K562 (cell line): ENCODE results near the gene COASY. TPM values are rescaled to one million over a fixed set of nuclear protein-coding genes. Genes with fewer than 3 reads are reported as not detected.
A peak's percentile ranks its signal among the peaks of the same experiment; 100 is the strongest.

ENCODE experiments used
- ARID2 ChIP-seq: fragments of 450-650 bp; IDR thresholded peaks from 2 replicates; pipeline ENCODE4 v1.6.1; 2017; ENCODE audit warnings: antibody characterized with exemption, mild to moderate bottlenecking
- ATF7 ChIP-seq: fragments of 450-650 bp; IDR thresholded peaks from 2 replicates; pipeline ENCODE4 v1.7.1; 2014; ENCODE audit warnings: mild to moderate bottlenecking, moderate library complexity
- BMI1 ChIP-seq: fragments of 150-350 bp; IDR thresholded peaks from 2 replicates; pipeline ENCODE4 v1.6.1; 2014; ENCODE audit warnings: low read length
- ETV6 ChIP-seq, 3 experiments: fragments of 150-350 bp in 1 of 3; sonication (generic) in 1 of 3; formaldehyde crosslinking in 1 of 3; IDR thresholded peaks; 2 replicates each; pipeline versions ENCODE4 v1.6.1 to v1.8.0; 2014 to 2022; ENCODE audit warnings: borderline replicate concordance in 2 of 3, low read depth in 2 of 3, antibody characterized with exemption in 1 of 3, low read length in 1 of 3, mild to moderate bottlenecking in 1 of 3, missing genetic modification reagents in 1 of 3
- HIVEP1 ChIP-seq: fragments of 250-450 bp; sonication (Bioruptor Pico); IDR thresholded peaks from 2 replicates; pipeline ENCODE4 v1.4.0; 2020; ENCODE audit warnings: mild to moderate bottlenecking
- KDM2B ChIP-seq: fragments of 250-450 bp; sonication (Bioruptor Pico); IDR thresholded peaks from 2 replicates; pipeline ENCODE4 v1.8.0; 2021; ENCODE audit warnings: mild to moderate bottlenecking, moderate library complexity
- KLF13 ChIP-seq: fragments of 450-650 bp; IDR thresholded peaks from 2 replicates; pipeline ENCODE4 v1.6.1; 2016; ENCODE audit warnings: missing genetic modification characterization, low read depth, mild to moderate bottlenecking, missing compliant biosample characterization, moderate library complexity, borderline replicate concordance
- MYNN ChIP-seq, 2 experiments: sonication (generic); formaldehyde crosslinking in 1 of 2; IDR thresholded peaks; 2 replicates each; pipeline versions ENCODE4 v1.5.0 to v1.6.1; 2016 to 2020; ENCODE audit warnings: antibody characterized with exemption in 1 of 2, missing genetic modification reagents in 1 of 2
- NR3C1 ChIP-seq: sonication (generic); formaldehyde crosslinking; IDR thresholded peaks from 2 replicates; pipeline ENCODE4 v1.8.1; 2022; ENCODE audit warnings: missing genetic modification reagents
- PURB ChIP-seq: sonication (generic); formaldehyde crosslinking; IDR thresholded peaks from 2 replicates; pipeline ENCODE4 v1.9.0; 2021; ENCODE audit warnings: low read depth, mild to moderate bottlenecking, missing genetic modification reagents
- RBFOX2 ChIP-seq: fragments of 200-400 bp; formaldehyde crosslinking; IDR thresholded peaks from 2 replicates; pipeline ENCODE4 v1.6.1; 2017; ENCODE audit warnings: low read depth, mild to moderate bottlenecking, low read length, moderate library complexity
- RBM22 ChIP-seq: fragments of 200-400 bp; formaldehyde crosslinking; IDR thresholded peaks from 2 replicates; pipeline ENCODE4 v1.6.1; 2018; ENCODE audit warnings: low read length, low read depth; ENCODE audit not compliant: poor library complexity, severe bottlenecking
- TBL1XR1 ChIP-seq, 2 experiments: IDR thresholded peaks; 2 replicates each; pipeline ENCODE4 v1.6.1; 2012; ENCODE audit warnings: improper control_type of control experiment in 2 of 2, low read length in 2 of 2, mild to moderate bottlenecking in 1 of 2
- polyA plus RNA-seq, 8 experiments: library from polyadenylated mRNA; depleted of rRNA in 4 of 8; stranded (reverse) in 5 of 8; unstranded in 3 of 8; fragments of >200 nt; fragmentation: Nextera tagmentation in 2 of 8; fragmentation: Illumina TruSeq in 1 of 8; extraction: Ambion mirVana in 2 of 8; extraction: Trizol in 1 of 8; gene quantifications; 2 replicates each; pipeline versions ENCODE4 v1.2.1 to v1.2.3, GENCODE V29; 2011 to 2014; ENCODE audit warnings: inconsistent platforms in 1 of 8, missing spikeins in 1 of 8
- total RNA-seq, 7 experiments: library from RNA; depleted of rRNA in 6 of 7; stranded (reverse); fragments of >200 nt in 6 of 7; fragmentation: Illumina TruSeq in 2 of 7; extraction: Trizol in 2 of 7; gene quantifications; 2 replicates each; pipeline versions ENCODE4 v1.2.1 to v1.2.3, GENCODE V29; 2011 to 2021; ENCODE audit warnings: low replicate concordance in 1 of 7
- TF ChIP-seq, protein P1 (sequence below): fragments of 450-650 bp; formaldehyde crosslinking; IDR thresholded peaks from 2 replicates; pipeline ENCODE4 v1.4.0; 2020; ENCODE audit warnings: mild to moderate bottlenecking, moderate library complexity
- TF ChIP-seq, protein P2 (sequence below): IDR thresholded peaks from 2 replicates; pipeline ENCODE4 v1.6.1; 2011; ENCODE audit warnings: borderline replicate concordance, low read depth, mild to moderate bottlenecking, moderate library complexity, low read length; ENCODE audit not compliant: insufficient read depth, poor library complexity, severe bottlenecking
- TF ChIP-seq, protein P3 (sequence below): fragments of 450-650 bp; formaldehyde crosslinking; IDR thresholded peaks from 2 replicates; pipeline ENCODE4 v1.4.0; 2020; ENCODE audit warnings: mild to moderate bottlenecking, moderate library complexity
- TF ChIP-seq, protein P4 (sequence below), 3 experiments: fragments of 200-800 bp in 1 of 3; fragments of 250-450 bp in 1 of 3; fragments of 450-650 bp in 1 of 3; sonication (Bioruptor Pico) in 1 of 3; sonication (Bioruptor generic) in 1 of 3; formaldehyde crosslinking in 1 of 3; IDR thresholded peaks; 2 replicates each; pipeline versions ENCODE4 v1.6.1 to v1.8.0; 2016 to 2022; ENCODE audit warnings: mild to moderate bottlenecking in 2 of 3, missing genetic modification characterization in 2 of 3, missing compliant biosample characterization in 1 of 3, moderate library complexity in 1 of 3

Gene COASY
- total and polyA plus RNA-seq, 9 of the 15 experiments (the other 6 are each of a cell fraction or from before 2014, with no cell fraction given) = 25.4 to 175 (median 62.3) TPM

DNA sequence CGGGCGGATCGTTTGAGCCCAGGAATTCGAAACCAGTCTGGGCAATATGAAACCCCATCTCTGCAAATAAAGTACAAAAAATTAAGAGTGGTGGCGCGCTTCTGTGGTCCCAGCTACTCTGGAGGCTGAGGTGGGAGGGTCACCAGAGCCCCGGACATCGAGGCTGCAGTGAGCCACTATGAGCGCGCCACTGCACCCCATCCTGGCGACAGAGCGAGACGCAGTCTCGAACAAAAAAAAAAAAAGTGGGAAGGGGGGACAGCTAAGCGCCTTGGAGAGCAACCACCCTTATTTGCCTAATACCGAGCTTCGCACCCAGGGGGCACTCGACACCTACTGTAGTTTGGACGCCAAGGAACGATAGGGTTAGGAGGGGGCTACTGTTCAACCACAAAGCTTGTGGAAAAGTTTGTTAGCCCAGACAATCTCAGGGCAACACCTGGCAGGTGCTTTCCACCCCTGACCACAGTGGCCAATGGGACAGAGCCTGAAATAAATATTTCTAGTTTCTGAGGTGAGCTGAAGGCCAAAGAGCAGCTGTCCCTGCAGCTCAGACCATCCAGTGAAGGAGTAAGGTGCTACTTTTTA lies 16.4 kb downstream of the COASY start (continued):
- TF ChIP-seq, protein P1, sequence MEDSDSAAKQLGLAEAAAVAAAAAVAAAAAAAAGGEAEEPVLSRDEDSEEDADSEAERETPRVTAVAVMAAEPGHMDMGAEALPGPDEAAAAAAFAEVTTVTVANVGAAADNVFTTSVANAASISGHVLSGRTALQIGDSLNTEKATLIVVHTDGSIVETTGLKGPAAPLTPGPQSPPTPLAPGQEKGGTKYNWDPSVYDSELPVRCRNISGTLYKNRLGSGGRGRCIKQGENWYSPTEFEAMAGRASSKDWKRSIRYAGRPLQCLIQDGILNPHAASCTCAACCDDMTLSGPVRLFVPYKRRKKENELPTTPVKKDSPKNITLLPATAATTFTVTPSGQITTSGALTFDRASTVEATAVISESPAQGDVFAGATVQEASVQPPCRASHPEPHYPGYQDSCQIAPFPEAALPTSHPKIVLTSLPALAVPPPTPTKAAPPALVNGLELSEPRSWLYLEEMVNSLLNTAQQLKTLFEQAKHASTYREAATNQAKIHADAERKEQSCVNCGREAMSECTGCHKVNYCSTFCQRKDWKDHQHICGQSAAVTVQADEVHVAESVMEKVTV (CRISPR knock-in tag) = peak; percentile 52; the same call in 1 of the 2 replicates
- no peak for TF ChIP-seq KDM2B (CRISPR knock-in tag)
- 0 out of 2 replicates have a peak, but pooled peaks have one; percentile 43 for TF ChIP-seq MYNN (IDR thresholded peaks at IDR 0.05)
- no peak for TF ChIP-seq MYNN (CRISPR knock-in tag; IDR thresholded peaks at IDR 0.05)
- TF ChIP-seq HIVEP1 (CRISPR knock-in tag) = no peak
- 0 out of 2 replicates have a peak, but pooled peaks have one; percentile 15 for TF ChIP-seq KLF13 (tag)
- peak; percentile 60 for TF ChIP-seq RBM22
- TF ChIP-seq, protein P2, sequence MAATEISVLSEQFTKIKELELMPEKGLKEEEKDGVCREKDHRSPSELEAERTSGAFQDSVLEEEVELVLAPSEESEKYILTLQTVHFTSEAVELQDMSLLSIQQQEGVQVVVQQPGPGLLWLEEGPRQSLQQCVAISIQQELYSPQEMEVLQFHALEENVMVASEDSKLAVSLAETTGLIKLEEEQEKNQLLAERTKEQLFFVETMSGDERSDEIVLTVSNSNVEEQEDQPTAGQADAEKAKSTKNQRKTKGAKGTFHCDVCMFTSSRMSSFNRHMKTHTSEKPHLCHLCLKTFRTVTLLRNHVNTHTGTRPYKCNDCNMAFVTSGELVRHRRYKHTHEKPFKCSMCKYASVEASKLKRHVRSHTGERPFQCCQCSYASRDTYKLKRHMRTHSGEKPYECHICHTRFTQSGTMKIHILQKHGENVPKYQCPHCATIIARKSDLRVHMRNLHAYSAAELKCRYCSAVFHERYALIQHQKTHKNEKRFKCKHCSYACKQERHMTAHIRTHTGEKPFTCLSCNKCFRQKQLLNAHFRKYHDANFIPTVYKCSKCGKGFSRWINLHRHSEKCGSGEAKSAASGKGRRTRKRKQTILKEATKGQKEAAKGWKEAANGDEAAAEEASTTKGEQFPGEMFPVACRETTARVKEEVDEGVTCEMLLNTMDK = peak; percentile 24
- 0 out of 2 replicates have a peak, but pooled peaks have one; percentile 26 for TF ChIP-seq ATF7
- no peak for TF ChIP-seq RBFOX2
- 0 out of 2 replicates have a peak, but pooled peaks have one; percentile 35 for TF ChIP-seq ARID2
- TF ChIP-seq, protein P3, sequence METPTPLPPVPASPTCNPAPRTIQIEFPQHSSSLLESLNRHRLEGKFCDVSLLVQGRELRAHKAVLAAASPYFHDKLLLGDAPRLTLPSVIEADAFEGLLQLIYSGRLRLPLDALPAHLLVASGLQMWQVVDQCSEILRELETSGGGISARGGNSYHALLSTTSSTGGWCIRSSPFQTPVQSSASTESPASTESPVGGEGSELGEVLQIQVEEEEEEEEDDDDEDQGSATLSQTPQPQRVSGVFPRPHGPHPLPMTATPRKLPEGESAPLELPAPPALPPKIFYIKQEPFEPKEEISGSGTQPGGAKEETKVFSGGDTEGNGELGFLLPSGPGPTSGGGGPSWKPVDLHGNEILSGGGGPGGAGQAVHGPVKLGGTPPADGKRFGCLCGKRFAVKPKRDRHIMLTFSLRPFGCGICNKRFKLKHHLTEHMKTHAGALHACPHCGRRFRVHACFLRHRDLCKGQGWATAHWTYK = no peak
- no peak for TF ChIP-seq BMI1
- no peak for TF ChIP-seq ETV6 (IDR thresholded peaks at IDR 0.05; ENCODE audit: borderline replicate concordance in 1 of 2, low read depth in 2 of 2, low read length in 1 of 2)
- TF ChIP-seq ETV6 (CRISPR knock-in tag; IDR thresholded peaks at IDR 0.05; ENCODE audit: borderline replicate concordance) = no peak
- peak; percentile 11 to 65; a peak in 3 of 4 replicates for TF ChIP-seq TBL1XR1 (IDR thresholded peaks at IDR 0.05; ENCODE audit: low read length in 2 of 2)
- TF ChIP-seq PURB (CRISPR knock-in tag) = no peak
- no peak for TF ChIP-seq NR3C1 (CRISPR knock-in tag)
- TF ChIP-seq, protein P4, sequence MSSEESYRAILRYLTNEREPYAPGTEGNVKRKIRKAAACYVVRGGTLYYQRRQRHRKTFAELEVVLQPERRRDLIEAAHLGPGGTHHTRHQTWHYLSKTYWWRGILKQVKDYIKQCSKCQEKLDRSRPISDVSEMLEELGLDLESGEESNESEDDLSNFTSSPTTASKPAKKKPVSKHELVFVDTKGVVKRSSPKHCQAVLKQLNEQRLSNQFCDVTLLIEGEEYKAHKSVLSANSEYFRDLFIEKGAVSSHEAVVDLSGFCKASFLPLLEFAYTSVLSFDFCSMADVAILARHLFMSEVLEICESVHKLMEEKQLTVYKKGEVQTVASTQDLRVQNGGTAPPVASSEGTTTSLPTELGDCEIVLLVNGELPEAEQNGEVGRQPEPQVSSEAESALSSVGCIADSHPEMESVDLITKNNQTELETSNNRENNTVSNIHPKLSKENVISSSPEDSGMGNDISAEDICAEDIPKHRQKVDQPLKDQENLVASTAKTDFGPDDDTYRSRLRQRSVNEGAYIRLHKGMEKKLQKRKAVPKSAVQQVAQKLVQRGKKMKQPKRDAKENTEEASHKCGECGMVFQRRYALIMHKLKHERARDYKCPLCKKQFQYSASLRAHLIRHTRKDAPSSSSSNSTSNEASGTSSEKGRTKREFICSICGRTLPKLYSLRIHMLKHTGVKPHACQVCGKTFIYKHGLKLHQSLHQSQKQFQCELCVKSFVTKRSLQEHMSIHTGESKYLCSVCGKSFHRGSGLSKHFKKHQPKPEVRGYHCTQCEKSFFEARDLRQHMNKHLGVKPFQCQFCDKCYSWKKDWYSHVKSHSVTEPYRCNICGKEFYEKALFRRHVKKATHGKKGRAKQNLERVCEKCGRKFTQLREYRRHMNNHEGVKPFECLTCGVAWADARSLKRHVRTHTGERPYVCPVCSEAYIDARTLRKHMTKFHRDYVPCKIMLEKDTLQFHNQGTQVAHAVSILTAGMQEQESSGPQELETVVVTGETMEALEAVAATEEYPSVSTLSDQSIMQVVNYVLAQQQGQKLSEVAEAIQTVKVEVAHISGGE (CRISPR knock-in tag; IDR thresholded peaks at IDR 0.05) = peak in 1 of 3 experiments; percentile 3; a peak in 1 of 6 replicates
